GM18508 (cell line): ENCODE measurements around the gene CDKN2A.

Experiments
- ATAC-seq: cut with Tn5 transposase; IDR thresholded peaks from one replicate; pipeline ENCODE4 v1.9.1; 2021; ENCODE audit warnings: moderate number of reproducible peaks; ENCODE audit not compliant: insufficient read depth, unreplicated experiment

Gene CDKN2A

GRCh38 chr9:21993893-21994555 lies at the start of gene CDKN2A:
Gene CDKN2A (minus strand): TSS chr9:21994392.
- peak; percentile 22 for ATAC-seq

DNA sequence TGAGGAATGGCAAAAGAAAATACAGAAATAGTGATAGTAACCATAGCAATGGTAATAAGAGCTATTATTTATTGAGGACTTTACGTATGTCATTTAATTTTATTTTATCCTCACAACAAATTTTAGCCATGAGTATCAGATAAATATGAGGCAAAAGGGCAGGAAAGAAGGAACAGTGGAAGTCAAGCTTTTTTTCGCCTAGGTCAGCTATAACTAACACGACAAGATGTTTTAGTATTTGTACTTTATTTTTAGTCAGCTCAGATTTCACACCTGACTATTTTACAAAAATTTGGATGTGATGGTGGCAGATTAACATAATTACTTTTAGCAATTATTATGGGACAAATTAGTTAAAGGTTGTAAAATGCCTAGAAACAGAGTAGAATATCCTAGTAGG lies 49.7 kb upstream of the CDKN2A start:
- no peak for ATAC-seq

- no peak for ATAC-seq
Measured at GRCh38 chr9:22041775-22042174, 47.6 kb upstream of the CDKN2A start.

DNA sequence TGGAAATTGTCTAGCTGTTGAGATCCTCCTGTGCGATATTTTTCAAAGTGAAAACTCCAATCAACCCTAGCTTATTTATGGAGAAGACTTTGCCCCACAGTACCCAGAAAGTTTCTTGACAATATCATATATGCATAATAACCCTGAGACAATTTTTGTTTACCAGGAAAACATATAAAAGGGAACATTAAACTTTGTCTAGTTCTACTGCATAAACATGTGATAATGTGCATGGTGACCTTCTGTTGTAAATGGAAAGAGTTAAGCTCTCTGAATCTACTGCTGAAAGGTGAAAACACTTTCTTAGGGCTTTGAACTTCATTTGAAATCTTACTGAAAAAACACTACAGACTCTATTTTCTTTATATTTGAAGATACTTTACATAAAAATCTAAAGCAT lies 47.2 kb upstream of the CDKN2A start:
- no peak for ATAC-seq

DNA sequence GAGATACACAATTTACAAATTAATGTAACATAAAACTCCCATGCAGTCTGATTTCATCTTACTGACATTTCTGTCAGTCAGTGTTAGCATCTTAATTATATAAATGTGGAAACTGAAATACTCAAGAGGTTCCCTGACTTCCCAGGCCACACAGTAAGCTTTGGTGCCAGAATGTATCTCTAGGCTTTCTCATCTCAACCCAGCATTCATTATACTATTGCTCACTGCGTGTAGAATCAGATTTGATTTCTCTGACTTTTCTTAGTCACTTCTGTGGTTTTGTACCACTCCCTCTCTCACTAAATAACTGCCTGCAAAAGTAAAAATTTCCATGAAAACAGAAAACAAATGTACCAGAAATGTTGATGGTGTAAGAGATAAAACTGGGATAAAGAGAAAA lies 46.6 kb upstream of the CDKN2A start:
- no peak for ATAC-seq

DNA sequence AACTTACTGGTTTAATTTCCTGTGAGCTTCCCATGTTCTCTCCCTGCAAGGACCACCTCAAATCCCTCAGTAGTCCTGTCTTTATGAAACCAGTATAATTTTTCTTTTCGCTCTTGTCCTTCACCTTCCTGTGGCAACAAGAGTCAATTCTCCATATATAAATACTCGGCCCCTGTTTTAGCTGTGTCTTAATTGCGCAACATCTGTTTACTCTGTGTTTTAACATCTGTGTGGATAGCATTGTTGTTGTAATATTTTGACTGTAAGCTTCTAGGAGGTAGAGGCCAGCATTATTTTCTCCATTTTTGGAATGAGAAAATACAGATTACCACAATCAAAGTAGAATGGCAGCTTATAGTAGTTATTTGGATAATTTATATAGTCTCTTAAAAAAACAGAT lies 45.1 kb upstream of the CDKN2A start:
- no peak for ATAC-seq

DNA sequence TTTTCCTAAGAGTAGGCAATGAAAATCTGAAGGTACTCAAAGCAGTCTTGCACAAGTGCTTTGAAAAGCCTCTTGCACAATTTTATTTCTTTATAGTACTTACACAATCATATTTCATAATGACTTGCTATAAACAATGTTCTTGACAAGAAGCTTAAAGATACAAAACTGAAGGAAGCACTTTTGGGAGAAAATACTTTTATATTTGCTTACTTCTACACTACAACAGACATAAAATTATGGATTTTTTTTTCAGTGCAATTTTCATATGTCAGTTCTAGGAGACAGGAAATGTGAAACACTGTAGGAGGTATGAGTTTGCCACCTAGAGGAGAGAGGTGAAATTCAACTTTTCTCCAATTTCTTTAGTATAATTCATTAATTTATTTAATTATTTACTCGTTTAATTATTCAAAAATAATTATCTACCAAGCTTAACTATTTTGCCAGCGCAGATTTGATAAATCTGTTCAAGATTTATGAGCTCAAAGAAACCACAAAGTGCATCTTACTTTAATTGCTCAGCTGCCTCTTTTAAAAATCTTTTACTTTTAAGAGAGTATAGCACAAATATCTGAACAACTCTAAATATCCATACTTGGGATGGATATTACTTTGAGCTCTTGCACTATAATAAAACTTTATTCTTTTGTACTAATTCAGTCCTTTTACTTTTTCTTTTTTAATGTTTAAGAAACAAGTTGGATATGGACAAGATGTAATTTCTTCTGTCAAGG lies 43.9 kb upstream of the CDKN2A start:
- ATAC-seq: no peak

GRCh38 chr9:22036866-22037626 lies 42.9 kb upstream of the CDKN2A start:
- ATAC-seq: no peak

DNA sequence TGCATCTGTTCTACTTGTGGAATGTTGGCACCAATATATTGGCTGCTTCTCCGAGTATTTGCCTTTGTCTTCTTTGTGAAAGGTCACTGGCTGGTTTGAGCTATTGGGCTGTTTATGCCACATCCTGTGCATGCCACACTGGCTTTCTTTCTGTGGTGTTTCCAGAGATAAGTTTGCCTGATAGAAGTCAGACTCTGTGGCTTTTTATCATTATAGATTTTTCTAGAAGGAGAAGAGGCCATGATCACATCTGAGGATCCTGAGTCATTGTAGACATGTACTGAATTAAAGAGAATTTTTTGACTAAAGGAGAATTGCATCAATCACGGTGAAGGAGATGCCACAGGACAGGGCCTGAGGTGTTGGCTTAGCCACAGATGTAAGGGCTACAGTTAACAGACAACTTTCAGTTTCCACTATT lies 41.4 kb upstream of the CDKN2A start:
- ATAC-seq: no peak

- no peak for ATAC-seq
Measured at GRCh38 chr9:22033012-22033630, 38.9 kb upstream of the CDKN2A start.

- ATAC-seq: no peak
Measured at GRCh38 chr9:22031655-22032411, 37.6 kb upstream of the CDKN2A start.

- ATAC-seq: peak; percentile 46
Measured at GRCh38 chr9:22030101-22030598, 36.0 kb upstream of the CDKN2A start.

- ATAC-seq: no peak
Measured at GRCh38 chr9:22029231-22029630, 35.0 kb upstream of the CDKN2A start.

DNA sequence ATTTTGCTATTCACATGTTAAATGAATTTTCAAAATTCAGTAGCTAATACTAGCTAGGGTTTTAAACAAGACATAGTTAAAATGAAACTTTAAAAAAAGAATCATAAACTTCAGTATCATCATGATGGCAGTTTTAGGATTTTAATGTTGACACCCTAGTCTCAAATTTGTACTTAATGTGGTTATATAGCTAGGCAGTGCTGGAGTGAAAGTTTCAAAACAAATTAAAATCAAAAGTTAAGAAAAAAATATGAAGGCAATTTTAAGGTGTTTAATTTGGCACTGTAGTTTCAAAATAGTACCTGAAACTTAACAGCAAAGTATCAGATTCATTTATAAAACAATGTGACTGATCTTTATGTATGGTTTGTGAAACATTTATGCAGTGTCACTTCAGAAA lies 34.2 kb upstream of the CDKN2A start:
- no peak for ATAC-seq

DNA sequence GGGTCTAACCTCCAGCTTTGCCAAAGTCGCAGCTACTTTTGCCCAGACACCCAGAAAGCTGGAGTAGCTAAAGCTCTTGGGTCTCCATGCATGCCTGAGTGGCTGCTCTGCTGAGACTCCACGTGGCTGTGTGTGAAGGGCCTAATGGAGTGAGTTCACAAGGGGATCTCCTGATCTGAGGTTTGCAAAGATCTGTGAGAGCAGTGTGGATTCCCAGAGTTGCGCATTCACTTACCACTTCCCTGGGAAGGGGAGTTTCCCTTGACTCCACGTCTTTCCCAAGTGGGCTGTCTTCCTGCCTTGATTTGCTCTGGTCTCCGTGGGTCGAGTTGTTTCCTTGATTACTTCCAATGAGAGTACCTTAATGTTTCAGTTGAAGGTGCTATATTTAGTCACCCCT lies 32.5 kb upstream of the CDKN2A start:
- no peak for ATAC-seq

DNA sequence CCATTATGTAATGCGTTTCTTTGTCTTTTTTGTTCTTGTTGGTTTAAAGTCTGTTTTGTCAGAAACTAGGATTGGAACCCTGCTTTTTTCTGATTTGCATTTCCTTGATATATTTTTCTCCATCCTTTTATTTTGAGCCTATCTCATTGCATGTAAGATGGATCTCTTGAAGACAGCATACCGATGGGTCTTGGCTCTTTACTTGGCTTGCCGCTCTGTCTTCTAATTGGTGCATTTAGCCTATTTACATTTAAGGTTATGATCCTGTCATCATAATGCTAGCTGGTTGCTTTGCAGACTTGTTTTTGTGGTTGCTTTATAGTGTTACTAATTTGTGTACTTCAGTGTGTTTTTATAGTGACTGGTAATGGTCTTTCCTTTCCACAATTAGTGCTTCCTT lies 28.2 kb upstream of the CDKN2A start:
- ATAC-seq: no peak

GRCh38 chr9:22010866-22011625 lies 16.9 kb upstream of the CDKN2A start:
- ATAC-seq: no peak

DNA sequence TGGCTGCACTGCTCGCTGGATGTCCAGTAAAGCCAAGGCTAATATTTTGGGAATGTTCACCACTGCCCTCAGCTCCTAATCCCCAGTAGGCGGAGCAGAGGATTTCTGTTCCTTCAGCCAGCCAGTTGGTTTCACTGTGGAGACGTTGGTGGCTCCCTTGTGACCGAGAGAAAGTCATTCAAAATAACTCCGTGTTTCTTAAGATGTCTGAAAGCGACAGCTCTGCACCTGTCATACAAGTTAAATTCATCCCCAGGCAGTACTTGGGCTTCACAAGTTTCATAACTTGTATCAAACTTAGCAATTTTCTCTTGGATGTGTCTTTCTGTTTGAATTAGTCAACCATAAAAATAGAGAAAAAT lies 15.3 kb upstream of the CDKN2A start:
- ATAC-seq: peak; percentile 28

DNA sequence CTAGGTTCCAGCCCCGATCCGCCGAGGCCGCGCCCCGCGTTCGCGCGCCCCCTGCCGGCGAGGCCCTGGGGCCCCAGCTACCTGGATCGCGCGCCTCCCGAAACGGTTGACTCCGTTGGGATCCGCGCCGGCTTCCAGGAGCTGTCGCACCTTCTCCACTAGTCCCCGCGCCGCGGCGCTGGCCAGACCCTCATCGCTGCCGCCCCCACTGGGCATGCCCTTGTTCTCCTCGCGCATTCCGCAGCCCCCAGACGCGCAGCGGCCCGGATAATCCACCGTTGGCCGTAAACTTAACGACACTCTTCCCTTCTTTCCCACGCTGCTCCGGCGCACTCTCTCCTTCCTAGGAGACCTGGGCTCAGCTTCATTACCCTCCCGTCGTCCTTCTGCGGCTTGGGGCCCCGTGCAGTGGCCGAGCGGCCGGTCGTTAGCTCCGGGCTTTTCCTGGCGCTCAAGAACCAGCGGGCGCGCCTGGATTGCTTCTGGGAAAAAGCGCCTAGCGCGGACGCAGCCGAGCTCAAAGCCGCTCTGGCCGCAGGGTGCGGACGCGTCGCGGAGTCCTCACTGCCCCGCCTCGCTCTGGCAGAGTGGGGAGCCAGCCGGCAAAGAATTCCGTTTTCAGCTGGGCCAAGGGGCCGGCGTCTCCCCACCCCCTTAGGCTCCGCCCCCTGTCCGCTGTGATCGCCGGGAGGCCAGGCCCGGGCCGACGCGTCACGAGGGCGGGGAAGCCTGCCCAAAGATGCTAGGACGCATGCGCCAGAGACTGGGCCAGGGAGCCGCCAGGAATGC lies 14.7 kb upstream of the CDKN2A start, which contains the start of gene CDKN2B:
TSS of gene CDKN2B (minus strand) at position 589 of the 789 bp plus-strand sequence. CDS start at position 237, 352 bp downstream.
- peak; percentile 67 for ATAC-seq
